Measurements from ENCODE around the gene ADGRL3.
"Not testable (repeated sequence)": the region's sequence is repeated elsewhere in the genome, so short reads cannot be mapped to it uniquely, and the experiment has no call there.

The ADGRL3 gene

DNA sequence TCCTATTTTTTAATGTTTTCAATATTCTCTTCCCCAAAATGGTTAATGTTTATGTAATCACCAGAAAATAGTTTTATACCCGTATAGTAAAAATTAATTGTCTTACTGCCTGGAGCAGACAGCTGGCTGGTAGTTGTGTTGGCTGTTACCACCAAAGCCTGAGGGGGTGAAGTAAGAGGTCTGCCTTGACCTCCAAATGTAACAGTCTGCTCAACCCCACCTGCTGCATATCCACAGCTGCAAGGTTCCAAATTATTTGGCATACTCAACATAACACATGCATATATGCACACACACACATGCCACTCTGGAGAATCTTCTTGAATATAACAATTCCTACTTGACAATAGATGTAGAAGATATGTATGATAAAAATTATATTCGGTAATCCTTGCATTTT, 624.3 kb downstream of the ADGRL3 start:
- Histone ChIP-seq H3K4me1 (ENCODE audit: control insufficient read depth, insufficient read depth, low read length, unreplicated experiment) (no peaks in the 10 kb centered on the region), H3K79me2 (ENCODE audit: control insufficient read depth, insufficient read depth, low read length, unreplicated experiment) (no peaks in the 10 kb centered on the region), H3K27ac (ENCODE audit: low read depth, low read length) (no peak overlapping the region), H3K4me3 (ENCODE audit: low read depth, low read length) (no peak overlapping the region), H2AFZ (ENCODE audit: low read length, unreplicated experiment) (no peak overlapping the region), H3K27me3 (ENCODE audit: insufficient read depth, low read length) (no peaks in the 10 kb centered on the region), H3K36me3 (ENCODE audit: insufficient read depth, low read length) (no peaks in the 10 kb centered on the region)

- no peak overlapping the region for H2AFZ ChIP-seq (ENCODE audit: low read length, unreplicated experiment)
- no peak overlapping the region for H3K4me3 ChIP-seq (ENCODE audit: low read depth, low read length)
- no peak overlapping the region for H3K27ac ChIP-seq (ENCODE audit: low read depth, low read length)
- H3K79me2 ChIP-seq (ENCODE audit: control insufficient read depth, insufficient read depth, low read length, unreplicated experiment): no peaks in the 10 kb centered on the region
- H3K4me1 ChIP-seq (ENCODE audit: control insufficient read depth, insufficient read depth, low read length, unreplicated experiment): no peaks in the 10 kb centered on the region
- no peaks in the 10 kb centered on the region for H3K36me3 ChIP-seq (ENCODE audit: insufficient read depth, low read length)
- H3K27me3 ChIP-seq (ENCODE audit: insufficient read depth, low read length): no peaks in the 10 kb centered on the region
Measured at GRCh38 chr4:61827907-61828391, 627.8 kb downstream of the ADGRL3 start.

- Histone ChIP-seq H3K27ac (ENCODE audit: low read depth, low read length) (no peak overlapping the region), H2AFZ (ENCODE audit: low read length, unreplicated experiment) (no peak overlapping the region), H3K79me2 (ENCODE audit: control insufficient read depth, insufficient read depth, low read length, unreplicated experiment) (no peaks in the 10 kb centered on the region), H3K4me1 (ENCODE audit: control insufficient read depth, insufficient read depth, low read length, unreplicated experiment) (no peaks in the 10 kb centered on the region), H3K36me3 (ENCODE audit: insufficient read depth, low read length) (no peaks in the 10 kb centered on the region), H3K27me3 (ENCODE audit: insufficient read depth, low read length) (no peaks in the 10 kb centered on the region), H3K4me3 (ENCODE audit: low read depth, low read length) (no peak overlapping the region)
Measured at GRCh38 chr4:61828960-61829359, 628.8 kb downstream of the ADGRL3 start.

GRCh38 chr4:61831987-61832386, 631.9 kb downstream of the ADGRL3 start:
- Histone ChIP-seq H3K27ac (ENCODE audit: low read depth, low read length) (no peak overlapping the region), H3K4me3 (ENCODE audit: low read depth, low read length) (no peak overlapping the region), H3K79me2 (ENCODE audit: control insufficient read depth, insufficient read depth, low read length, unreplicated experiment) (no peaks in the 10 kb centered on the region), H3K36me3 (ENCODE audit: insufficient read depth, low read length) (no peaks in the 10 kb centered on the region), H3K4me1 (ENCODE audit: control insufficient read depth, insufficient read depth, low read length, unreplicated experiment) (no peaks in the 10 kb centered on the region), H3K27me3 (ENCODE audit: insufficient read depth, low read length) (no peaks in the 10 kb centered on the region), H2AFZ (ENCODE audit: low read length, unreplicated experiment) (no peak overlapping the region)

DNA sequence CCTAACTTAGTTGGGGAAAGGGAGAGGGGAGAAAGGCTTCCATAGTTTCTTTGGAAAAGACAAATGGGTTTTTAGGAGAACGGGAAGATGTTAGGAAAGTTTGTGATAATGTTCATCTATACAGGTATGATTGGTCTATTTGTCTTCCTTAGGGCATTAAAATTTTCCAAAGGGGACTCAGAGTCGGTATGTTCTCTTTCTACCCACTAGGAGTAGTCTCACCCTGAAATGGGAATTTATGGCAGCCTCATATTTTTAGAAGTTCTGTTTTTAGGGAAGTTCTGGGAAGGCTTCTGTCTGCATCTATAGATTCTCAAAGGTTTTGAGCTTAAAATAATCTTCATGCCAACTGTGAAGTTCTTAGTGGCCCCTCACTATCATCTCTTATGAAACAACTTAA, 637.3 kb downstream of the ADGRL3 start:
- Histone ChIP-seq H3K4me3 (ENCODE audit: low read depth, low read length) (no peak overlapping the region), H3K27ac (ENCODE audit: low read depth, low read length) (no peak overlapping the region), H3K4me1 (ENCODE audit: control insufficient read depth, insufficient read depth, low read length, unreplicated experiment) (no peaks in the 10 kb centered on the region)

GRCh38 chr4:61838072-61838471, 637.9 kb downstream of the ADGRL3 start:
- no peaks in the 10 kb centered on the region for H3K27me3 ChIP-seq (ENCODE audit: insufficient read depth, low read length)
- H3K27ac ChIP-seq (ENCODE audit: low read depth, low read length): no peak overlapping the region
- no peak overlapping the region for H3K4me3 ChIP-seq (ENCODE audit: low read depth, low read length)
- H3K4me1 ChIP-seq (ENCODE audit: control insufficient read depth, insufficient read depth, low read length, unreplicated experiment): no peaks in the 10 kb centered on the region
- H3K36me3 ChIP-seq (ENCODE audit: insufficient read depth, low read length): no peaks in the 10 kb centered on the region
- no peak overlapping the region for H2AFZ ChIP-seq (ENCODE audit: low read length, unreplicated experiment)
- no peaks in the 10 kb centered on the region for H3K79me2 ChIP-seq (ENCODE audit: control insufficient read depth, insufficient read depth, low read length, unreplicated experiment)

More for the DNA sequence above, 637.3 kb downstream of the ADGRL3 start:
- H3K36me3 ChIP-seq (ENCODE audit: insufficient read depth, low read length): no peaks in the 10 kb centered on the region
- no peaks in the 10 kb centered on the region for H3K79me2 ChIP-seq (ENCODE audit: control insufficient read depth, insufficient read depth, low read length, unreplicated experiment)
- no peak overlapping the region for H2AFZ ChIP-seq (ENCODE audit: low read length, unreplicated experiment)
- H3K27me3 ChIP-seq (ENCODE audit: insufficient read depth, low read length): no peaks in the 10 kb centered on the region

GRCh38 chr4:61841714-61842113, 641.6 kb downstream of the ADGRL3 start:
- no peaks in the 10 kb centered on the region for H3K79me2 ChIP-seq (ENCODE audit: control insufficient read depth, insufficient read depth, low read length, unreplicated experiment)
- H3K27ac ChIP-seq (ENCODE audit: low read depth, low read length): no peak overlapping the region
- H2AFZ ChIP-seq (ENCODE audit: low read length, unreplicated experiment): no peak overlapping the region
- H3K4me3 ChIP-seq (ENCODE audit: low read depth, low read length): no peak overlapping the region
- no peaks in the 10 kb centered on the region for H3K36me3 ChIP-seq (ENCODE audit: insufficient read depth, low read length)
- H3K27me3 ChIP-seq (ENCODE audit: insufficient read depth, low read length): no peaks in the 10 kb centered on the region
- H3K4me1 ChIP-seq (ENCODE audit: control insufficient read depth, insufficient read depth, low read length, unreplicated experiment): no peaks in the 10 kb centered on the region

DNA sequence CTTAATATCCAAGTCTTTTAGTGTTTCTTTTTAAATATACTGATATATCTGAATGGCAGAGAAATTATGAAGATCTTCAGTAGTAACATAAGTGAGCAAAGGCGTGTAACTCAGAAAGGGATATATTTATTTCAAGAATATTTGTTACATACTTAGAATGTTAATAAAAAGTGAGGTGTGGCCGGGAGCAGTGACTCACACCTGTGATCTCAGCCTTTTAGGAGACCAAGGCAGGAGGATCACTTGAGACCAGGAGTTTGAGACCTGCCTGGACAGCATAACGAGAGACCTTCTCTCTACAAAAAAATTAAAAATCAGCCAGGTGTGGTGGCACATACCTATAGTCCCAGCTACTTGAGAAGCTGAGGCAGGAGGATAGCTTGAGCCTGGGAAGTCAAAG, 651.0 kb downstream of the ADGRL3 start:
- Histone ChIP-seq H3K27ac (ENCODE audit: low read depth, low read length) (no peak overlapping the region), H3K36me3 (ENCODE audit: insufficient read depth, low read length) (no peaks in the 10 kb centered on the region), H3K4me3 (ENCODE audit: low read depth, low read length) (no peak overlapping the region), H3K79me2 (ENCODE audit: control insufficient read depth, insufficient read depth, low read length, unreplicated experiment) (no peaks in the 10 kb centered on the region), H3K4me1 (ENCODE audit: control insufficient read depth, insufficient read depth, low read length, unreplicated experiment) (no peaks in the 10 kb centered on the region), H2AFZ (ENCODE audit: low read length, unreplicated experiment) (no peak overlapping the region), H3K27me3 (ENCODE audit: insufficient read depth, low read length) (no peaks in the 10 kb centered on the region)

DNA sequence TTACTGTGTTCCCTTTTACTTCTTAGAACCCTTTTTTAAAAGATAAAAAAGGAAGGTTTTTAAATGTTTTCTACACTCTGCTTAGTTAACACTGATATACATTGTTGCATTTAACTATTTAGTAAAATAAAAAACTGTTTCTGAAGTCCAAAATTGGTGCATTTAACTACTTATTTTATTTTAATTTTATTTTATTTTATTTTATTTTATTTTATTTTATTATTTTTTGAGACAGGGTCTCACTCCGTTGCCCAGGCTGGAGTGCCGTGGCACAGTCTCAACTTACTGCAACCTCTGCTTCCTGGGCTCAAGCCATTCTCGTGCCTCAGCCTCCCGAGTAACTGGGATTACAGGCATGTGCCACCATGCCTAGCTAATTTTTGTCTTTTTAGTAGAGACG, 652.0 kb downstream of the ADGRL3 start:
- H3K27ac ChIP-seq (ENCODE audit: low read depth, low read length); H3K36me3 ChIP-seq (ENCODE audit: insufficient read depth, low read length); H2AFZ ChIP-seq (ENCODE audit: low read length, unreplicated experiment); H3K4me1 ChIP-seq (ENCODE audit: control insufficient read depth, insufficient read depth, low read length, unreplicated experiment); H3K4me3 ChIP-seq (ENCODE audit: low read depth, low read length); H3K79me2 ChIP-seq (ENCODE audit: control insufficient read depth, insufficient read depth, low read length, unreplicated experiment); H3K27me3 ChIP-seq (ENCODE audit: insufficient read depth, low read length): not testable (repeated sequence)

DNA sequence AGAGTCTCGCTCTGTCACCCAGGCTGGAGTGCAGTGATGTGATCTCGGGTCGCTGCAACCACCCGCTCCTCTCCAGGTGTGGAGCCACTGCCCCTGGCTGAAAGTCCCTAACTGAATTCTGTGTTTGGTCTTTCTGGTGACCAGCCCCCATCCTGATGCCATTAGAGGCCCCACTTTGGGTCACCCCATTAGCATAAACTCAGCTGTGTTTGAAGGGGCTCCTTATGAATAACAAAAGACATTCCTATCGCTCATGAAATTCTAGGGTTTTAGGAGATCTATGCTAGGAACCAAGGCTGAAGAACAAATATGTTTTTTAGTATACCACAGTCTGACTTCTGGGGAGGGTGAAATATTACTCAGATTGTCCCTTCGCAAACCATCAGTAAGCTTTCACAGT, 652.9 kb downstream of the ADGRL3 start:
- no peak overlapping the region for H3K27ac ChIP-seq (ENCODE audit: low read depth, low read length)

DNA sequence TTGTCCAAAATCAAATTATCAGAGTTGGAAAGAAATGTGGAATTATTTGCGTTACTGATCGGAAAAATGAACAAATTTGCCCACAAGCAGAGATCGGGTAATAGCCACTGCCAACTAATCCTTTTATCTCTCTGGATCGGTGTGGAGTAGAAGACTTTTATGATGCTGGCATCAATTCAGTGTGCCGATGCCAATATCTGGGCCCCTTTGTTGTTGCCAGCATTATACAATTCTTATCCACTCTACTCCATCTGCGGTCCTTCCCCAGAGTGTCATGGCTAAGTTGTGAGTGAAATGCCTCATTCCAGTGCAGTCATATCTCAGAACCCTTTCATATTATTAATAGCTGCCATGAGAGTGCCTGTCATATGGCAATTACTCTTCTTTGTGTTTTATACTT, 660.2 kb downstream of the ADGRL3 start:
- no peaks in the 10 kb centered on the region for H3K27me3 ChIP-seq (ENCODE audit: insufficient read depth, low read length)
- H3K27ac ChIP-seq (ENCODE audit: low read depth, low read length): no peak overlapping the region
- H3K4me1 ChIP-seq (ENCODE audit: control insufficient read depth, insufficient read depth, low read length, unreplicated experiment): no peaks in the 10 kb centered on the region
- H3K36me3 ChIP-seq (ENCODE audit: insufficient read depth, low read length): no peaks in the 10 kb centered on the region
- no peak overlapping the region for H2AFZ ChIP-seq (ENCODE audit: low read length, unreplicated experiment)
- H3K4me3 ChIP-seq (ENCODE audit: low read depth, low read length): no peak overlapping the region
- no peaks in the 10 kb centered on the region for H3K79me2 ChIP-seq (ENCODE audit: control insufficient read depth, insufficient read depth, low read length, unreplicated experiment)

More for the DNA sequence above, 652.9 kb downstream of the ADGRL3 start:
- no peaks in the 10 kb centered on the region for H3K36me3 ChIP-seq (ENCODE audit: insufficient read depth, low read length)
- H3K27me3 ChIP-seq (ENCODE audit: insufficient read depth, low read length): no peaks in the 10 kb centered on the region
- H3K79me2 ChIP-seq (ENCODE audit: control insufficient read depth, insufficient read depth, low read length, unreplicated experiment): no peaks in the 10 kb centered on the region
- H3K4me3 ChIP-seq (ENCODE audit: low read depth, low read length): no peak overlapping the region
- no peaks in the 10 kb centered on the region for H3K4me1 ChIP-seq (ENCODE audit: control insufficient read depth, insufficient read depth, low read length, unreplicated experiment)
- H2AFZ ChIP-seq (ENCODE audit: low read length, unreplicated experiment): no peak overlapping the region

Measured in ACC112 (cell line).